ENCODE results near the gene HBP1. TPM values are rescaled to one million over a fixed set of nuclear protein-coding genes. Genes with fewer than 3 reads are reported as not detected.

Gene HBP1
- total and polyA plus RNA-seq, 2 of the 13 experiments (the other 11 are each of a cell fraction or from before 2014, with no cell fraction given): 22.9 to 44.1 TPM

GRCh38 chr7:107233174-107233573 lies 64.4 kb downstream of the HBP1 start:
- Histone ChIP-seq H3K9ac (ENCODE audit: insufficient read depth, low read depth, low read length) (no peak overlapping the region), H3K27me3 (ENCODE audit: control insufficient read depth in 1 of 2, insufficient read depth in 2 of 2, low read length in 2 of 2) (no peaks in the 10 kb centered on the region), H3K4me1 (ENCODE audit: insufficient read depth, low read length) (no peaks in the 10 kb centered on the region), H3K9me3 (ENCODE audit: low read length) (no peaks in the 10 kb centered on the region), H4K20me1 (ENCODE audit: insufficient read depth, low read length) (no peaks in the 10 kb centered on the region), H2AFZ (ENCODE audit: low read length) (no peak overlapping the region), H3K27ac (ENCODE audit: extremely low read length, insufficient read depth, low read length) (no peak overlapping the region), H3K4me3 (replicated peaks in 1 of 3; ENCODE audit: insufficient read depth in 1 of 3, low read depth in 2 of 3, low read length in 3 of 3) (no peak overlapping the region), H3K79me2 (ENCODE audit: insufficient read depth, low read length) (no peaks in the 10 kb centered on the region), H3K36me3 (replicated peaks in 1 of 2; ENCODE audit: control insufficient read depth in 1 of 2, insufficient read depth in 2 of 2, low read length in 2 of 2) (peaks cover 1 to 15% of the 10 kb centered on the region in 2 experiments; a peak in 2 of 5 replicates), H3K4me2 (ENCODE audit: low read depth, low read length) (no peak overlapping the region)
- in situ Hi-C loops (cut with HindIII; ENCODE audit: extremely low pct_ligation_motif_present, low pct_unique_long_range_greater_than_20kb): no loop called here
- DNase-seq (ENCODE audit: low spot score): no peak
- TF ChIP-seq, protein P1, sequence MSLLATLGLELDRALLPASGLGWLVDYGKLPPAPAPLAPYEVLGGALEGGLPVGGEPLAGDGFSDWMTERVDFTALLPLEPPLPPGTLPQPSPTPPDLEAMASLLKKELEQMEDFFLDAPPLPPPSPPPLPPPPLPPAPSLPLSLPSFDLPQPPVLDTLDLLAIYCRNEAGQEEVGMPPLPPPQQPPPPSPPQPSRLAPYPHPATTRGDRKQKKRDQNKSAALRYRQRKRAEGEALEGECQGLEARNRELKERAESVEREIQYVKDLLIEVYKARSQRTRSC (CRISPR knock-in tag; IDR thresholded peaks at IDR 0.05; ENCODE audit: low read depth): no peak
- TF ChIP-seq ZNF781 (CRISPR knock-in tag; IDR thresholded peaks at IDR 0.05; ENCODE audit: borderline replicate concordance, not compliant biosample characterization): no peak
- TF ChIP-seq MZF1 (CRISPR knock-in tag; IDR thresholded peaks at IDR 0.05; ENCODE audit: borderline replicate concordance): no peak
- TF ChIP-seq ZBTB20 (CRISPR knock-in tag; IDR thresholded peaks at IDR 0.05; ENCODE audit: borderline replicate concordance, low read depth): no peak
- TF ChIP-seq, protein P2, sequence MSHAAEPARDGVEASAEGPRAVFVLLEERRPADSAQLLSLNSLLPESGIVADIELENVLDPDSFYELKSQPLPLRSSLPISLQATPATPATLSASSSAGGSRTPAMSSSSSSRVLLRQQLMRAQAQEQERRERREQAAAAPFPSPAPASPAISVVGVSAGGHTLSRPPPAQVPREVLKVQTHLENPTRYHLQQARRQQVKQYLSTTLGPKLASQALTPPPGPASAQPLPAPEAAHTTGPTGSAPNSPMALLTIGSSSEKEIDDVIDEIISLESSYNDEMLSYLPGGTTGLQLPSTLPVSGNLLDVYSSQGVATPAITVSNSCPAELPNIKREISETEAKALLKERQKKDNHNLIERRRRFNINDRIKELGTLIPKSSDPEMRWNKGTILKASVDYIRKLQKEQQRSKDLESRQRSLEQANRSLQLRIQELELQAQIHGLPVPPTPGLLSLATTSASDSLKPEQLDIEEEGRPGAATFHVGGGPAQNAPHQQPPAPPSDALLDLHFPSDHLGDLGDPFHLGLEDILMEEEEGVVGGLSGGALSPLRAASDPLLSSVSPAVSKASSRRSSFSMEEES (CRISPR knock-in tag; IDR thresholded peaks at IDR 0.05): no peak
- no peak for TF ChIP-seq ZNF343 (CRISPR knock-in tag; IDR thresholded peaks at IDR 0.05)
- no TSS peak for BruUV-seq (replicated peaks)
- no peak for ATAC-seq
- FAIRE-seq: no peak
- intact Hi-C loops (cut with micrococcal nuclease; ENCODE audit: unreplicated experiment): no loop called here
- ChIA-PET POLR2A (no interaction called here), CTCF (ENCODE audit: low intra/inter-chr PET ratio, low total read pairs) (no interaction called here)
- 98% methylated on average over 4 of the region's 4 CpGs for WGBS (ENCODE audit: low lambda C conversion rate)

DNA sequence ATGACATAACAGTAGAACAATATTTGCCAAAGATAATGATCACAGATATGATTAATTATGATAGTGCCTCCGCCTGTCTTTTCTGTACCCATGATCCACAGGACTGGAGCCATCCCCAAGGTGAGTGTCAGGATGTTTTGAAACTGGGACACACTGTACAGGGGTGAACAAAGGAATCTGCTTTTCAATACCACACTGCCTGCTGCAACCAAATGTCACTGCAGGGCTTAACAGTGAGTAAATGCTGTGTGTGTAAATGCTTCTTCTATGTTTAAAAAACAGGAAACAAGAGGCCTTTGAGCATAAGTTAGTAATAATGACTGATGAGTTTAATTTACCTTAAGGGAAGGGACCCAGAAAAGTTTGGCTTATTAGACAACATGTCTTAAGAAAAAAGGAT lies 65.2 kb downstream of the HBP1 start:
- Histone ChIP-seq H3K9me3 (ENCODE audit: low read length) (no peaks in the 10 kb centered on the region), H3K27me3 (ENCODE audit: control insufficient read depth in 1 of 2, insufficient read depth in 2 of 2, low read length in 2 of 2) (no peaks in the 10 kb centered on the region), H3K9ac (ENCODE audit: insufficient read depth, low read depth, low read length) (no peak overlapping the region), H3K4me3 (replicated peaks in 1 of 3; ENCODE audit: insufficient read depth in 1 of 3, low read depth in 2 of 3, low read length in 3 of 3) (no peak overlapping the region), H4K20me1 (ENCODE audit: insufficient read depth, low read length) (no peaks in the 10 kb centered on the region), H3K36me3 (replicated peaks in 1 of 2; ENCODE audit: control insufficient read depth in 1 of 2, insufficient read depth in 2 of 2, low read length in 2 of 2) (peaks cover 1 to 15% of the 10 kb centered on the region in 2 experiments; a peak in 2 of 5 replicates), H3K4me2 (ENCODE audit: low read depth, low read length) (no peak overlapping the region), H3K79me2 (ENCODE audit: insufficient read depth, low read length) (no peaks in the 10 kb centered on the region), H3K27ac (ENCODE audit: extremely low read length, insufficient read depth, low read length) (no peak overlapping the region), H2AFZ (ENCODE audit: low read length) (no peak overlapping the region), H3K4me1 (ENCODE audit: insufficient read depth, low read length) (no peaks in the 10 kb centered on the region)
- DNase-seq (ENCODE audit: low spot score): no peak
- WGBS (ENCODE audit: low lambda C conversion rate): 100% methylated on average over 1 of the region's 1 CpG
- ChIA-PET POLR2A (no interaction called here), CTCF (ENCODE audit: low intra/inter-chr PET ratio, low total read pairs) (no interaction called here)
- FAIRE-seq: no peak
- in situ Hi-C loops (cut with HindIII; ENCODE audit: extremely low pct_ligation_motif_present, low pct_unique_long_range_greater_than_20kb) (no loop called here), intact Hi-C loops (cut with micrococcal nuclease; ENCODE audit: unreplicated experiment) (no loop called here)
- no TSS peak for BruUV-seq (replicated peaks)
- ATAC-seq: no peak
- no peak for TF ChIP-seq ZNF12 (CRISPR knock-in tag; IDR thresholded peaks at IDR 0.05)
- no peak for TF ChIP-seq HNRNPUL1 (IDR thresholded peaks at IDR 0.05; ENCODE audit: low read depth, low read length)

All from HepG2 (cell line).